ENCODE measurements around the gene LPIN2.

GRCh38 chr18:2974731-2975130 is 38.2 kb downstream of the LPIN2 start:
- TF ChIP-seq ZBTB33 (CRISPR knock-in tag; IDR thresholded peaks at IDR 0.05): no peak
- TF ChIP-seq CTCF (CRISPR knock-in tag; IDR thresholded peaks at IDR 0.05): no peak

All from HepG2 (cell line).